Kidney epithelial cell (primary cell): ENCODE measurements around the gene BNC2. TPM values are rescaled to one million over a fixed set of nuclear protein-coding genes. Genes with fewer than 3 reads are reported as not detected.
A peak's percentile ranks its signal among the peaks of the same experiment; 100 is the strongest.

ENCODE experiments used
- DNase-seq: peaks from one replicate; pipeline ENCODE4 v3.0.0-alpha.2; 2010; ENCODE audit warnings: low read depth
- H3K27me3 ChIP-seq: 2 replicates; pipeline ENCODE4 v1.6.0; 2011; ENCODE audit warnings: low read length; ENCODE audit not compliant: control insufficient read depth, insufficient read depth
- H3K36me3 ChIP-seq: 2 replicates; pipeline ENCODE4 v1.5.1; 2011; ENCODE audit warnings: low read length; ENCODE audit not compliant: control insufficient read depth, insufficient read depth
- H3K4me3 ChIP-seq: 2 replicates; pipeline ENCODE4 v1.5.1; 2011; ENCODE audit warnings: low read depth, mild to moderate bottlenecking, control low read depth, low read length
- total RNA-seq: library from RNA; depleted of rRNA; stranded (reverse); fragments of >200 nt; gene quantifications from 2 replicates; pipeline ENCODE4 v1.2.3, GENCODE V29; 2015
- TF ChIP-seq, protein P1 (sequence below): IDR thresholded peaks from 2 replicates; pipeline ENCODE4 v1.5.1; 2011; ENCODE audit warnings: mild to moderate bottlenecking, moderate library complexity, low read length, control low read depth, inconsistent platforms; ENCODE audit not compliant: insufficient read depth, poor library complexity, severe bottlenecking

The BNC2 gene
- total RNA-seq, 1 donor from 2014 or later = 1.5 TPM

DNA sequence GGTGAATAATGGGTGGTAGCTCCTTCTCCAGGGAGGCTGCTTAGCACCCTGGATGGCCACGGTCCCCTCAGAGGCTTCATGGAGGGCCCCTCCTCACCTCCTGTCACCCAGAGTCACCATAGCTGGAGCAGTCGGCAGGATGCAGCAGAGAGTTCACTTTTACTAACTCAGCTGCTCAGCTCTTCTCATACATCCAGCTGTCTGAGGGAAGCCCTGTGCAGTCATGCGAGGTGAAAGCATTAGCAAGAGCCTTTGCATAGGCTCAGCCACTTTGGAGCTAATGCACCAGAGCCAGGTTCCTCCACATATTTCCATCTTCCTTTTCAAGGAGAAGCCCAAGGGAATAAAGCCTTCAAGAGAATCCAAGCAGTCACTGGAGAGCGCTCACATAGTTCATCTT, 499.2 kb downstream of the BNC2 start:
- TF ChIP-seq, protein P1, sequence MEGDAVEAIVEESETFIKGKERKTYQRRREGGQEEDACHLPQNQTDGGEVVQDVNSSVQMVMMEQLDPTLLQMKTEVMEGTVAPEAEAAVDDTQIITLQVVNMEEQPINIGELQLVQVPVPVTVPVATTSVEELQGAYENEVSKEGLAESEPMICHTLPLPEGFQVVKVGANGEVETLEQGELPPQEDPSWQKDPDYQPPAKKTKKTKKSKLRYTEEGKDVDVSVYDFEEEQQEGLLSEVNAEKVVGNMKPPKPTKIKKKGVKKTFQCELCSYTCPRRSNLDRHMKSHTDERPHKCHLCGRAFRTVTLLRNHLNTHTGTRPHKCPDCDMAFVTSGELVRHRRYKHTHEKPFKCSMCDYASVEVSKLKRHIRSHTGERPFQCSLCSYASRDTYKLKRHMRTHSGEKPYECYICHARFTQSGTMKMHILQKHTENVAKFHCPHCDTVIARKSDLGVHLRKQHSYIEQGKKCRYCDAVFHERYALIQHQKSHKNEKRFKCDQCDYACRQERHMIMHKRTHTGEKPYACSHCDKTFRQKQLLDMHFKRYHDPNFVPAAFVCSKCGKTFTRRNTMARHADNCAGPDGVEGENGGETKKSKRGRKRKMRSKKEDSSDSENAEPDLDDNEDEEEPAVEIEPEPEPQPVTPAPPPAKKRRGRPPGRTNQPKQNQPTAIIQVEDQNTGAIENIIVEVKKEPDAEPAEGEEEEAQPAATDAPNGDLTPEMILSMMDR = peak; percentile 31
- DNase-seq = peak; percentile 29
- no peak overlapping the region for H3K4me3 ChIP-seq

DNA sequence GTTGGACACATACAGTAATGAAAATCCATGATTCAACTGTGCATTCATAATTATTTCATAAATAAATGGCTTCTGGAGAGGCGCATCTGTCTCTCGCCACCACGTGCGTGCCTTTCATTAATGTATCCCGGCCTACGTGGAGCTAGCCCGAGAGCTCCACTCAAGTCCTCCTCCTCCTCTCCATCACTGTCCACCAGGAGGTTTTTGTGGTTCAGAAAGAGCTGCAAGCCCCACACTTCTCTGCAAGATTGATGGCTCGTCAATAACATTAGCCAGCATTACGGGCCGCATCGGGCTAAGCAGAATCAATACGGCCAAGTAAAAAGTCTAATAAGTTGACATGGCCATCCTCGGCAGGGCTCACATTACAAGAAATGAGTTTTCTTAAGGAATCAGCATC, 499.8 kb downstream of the BNC2 start:
- no peak overlapping the region for H3K4me3 ChIP-seq
- H3K27me3 ChIP-seq = no peaks in the 10 kb centered on the region
- no peaks in the 10 kb centered on the region for H3K36me3 ChIP-seq
- TF ChIP-seq, protein P1 = no peak
- no peak for DNase-seq

More for the DNA sequence above, 499.2 kb downstream of the BNC2 start:
- Histone ChIP-seq H3K27me3 (no peaks in the 10 kb centered on the region), H3K36me3 (no peaks in the 10 kb centered on the region)

DNA sequence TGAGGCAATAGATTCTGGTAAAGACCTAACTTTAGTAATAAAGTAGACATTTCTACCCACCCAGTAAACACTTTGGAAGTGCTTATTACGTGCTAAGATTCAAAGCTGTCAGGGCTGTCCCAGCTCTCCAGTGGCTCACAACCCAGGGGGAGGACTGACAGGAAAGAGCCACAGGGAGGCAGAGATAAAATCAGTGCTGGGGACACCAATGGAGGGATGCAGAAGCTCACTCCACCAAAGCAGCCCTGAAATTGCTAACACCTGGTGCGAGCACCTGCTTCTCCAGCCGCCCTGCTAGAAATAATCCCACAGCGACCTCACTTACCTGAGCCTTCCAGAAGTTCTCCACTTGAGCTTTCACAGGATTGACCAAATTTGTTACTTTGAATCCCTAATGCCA, 501.0 kb downstream of the BNC2 start:
- no peaks in the 10 kb centered on the region for H3K27me3 ChIP-seq
- no peaks in the 10 kb centered on the region for H3K36me3 ChIP-seq
- TF ChIP-seq, protein P1 = no peak
- no peak for DNase-seq
- H3K4me3 ChIP-seq = no peak overlapping the region

DNA sequence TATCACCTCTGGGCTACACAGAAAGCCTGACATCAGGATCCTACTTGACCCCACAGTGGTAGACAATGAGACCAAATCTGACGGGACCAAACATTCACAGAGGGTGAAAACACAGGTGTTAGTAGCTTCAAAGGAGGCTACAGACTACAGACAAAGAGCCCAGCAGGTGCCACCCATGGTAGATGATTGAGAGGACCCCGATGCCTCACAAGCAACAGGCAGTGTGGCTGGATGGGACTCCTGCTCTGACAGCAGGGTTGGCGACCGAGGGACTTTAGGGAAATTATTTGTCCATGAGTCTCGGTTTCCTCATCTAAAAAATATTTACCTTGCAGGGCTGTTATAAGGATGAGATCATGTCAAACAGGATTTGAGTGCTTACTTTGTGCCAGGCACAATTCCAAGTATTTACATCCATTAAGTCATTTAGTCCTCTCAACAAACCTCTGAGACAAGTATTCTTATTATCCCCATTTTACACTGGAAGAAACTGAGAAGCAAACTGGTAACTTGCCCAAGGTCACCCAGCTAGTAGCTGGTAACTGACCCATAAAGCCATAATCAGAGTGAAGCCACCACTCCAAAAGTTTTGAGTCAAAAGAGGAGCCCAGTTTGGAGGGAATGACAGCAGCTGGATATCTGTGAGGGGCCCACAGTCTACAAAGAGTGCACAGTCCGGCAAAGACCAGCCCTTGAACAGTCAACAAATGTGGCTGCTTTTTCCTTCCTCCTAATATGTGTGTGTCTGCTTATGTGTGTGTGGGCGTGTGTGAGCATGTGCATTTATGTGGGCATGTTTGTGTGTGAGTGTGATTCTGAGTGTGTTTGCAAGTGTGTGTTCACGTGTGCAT, 502.0 kb downstream of the BNC2 start:
- TF ChIP-seq, protein P1 = no peak
- DNase-seq = no peak
- Histone ChIP-seq H3K4me3 (no peak overlapping the region), H3K36me3 (no peaks in the 10 kb centered on the region), H3K27me3 (no peaks in the 10 kb centered on the region)

DNA sequence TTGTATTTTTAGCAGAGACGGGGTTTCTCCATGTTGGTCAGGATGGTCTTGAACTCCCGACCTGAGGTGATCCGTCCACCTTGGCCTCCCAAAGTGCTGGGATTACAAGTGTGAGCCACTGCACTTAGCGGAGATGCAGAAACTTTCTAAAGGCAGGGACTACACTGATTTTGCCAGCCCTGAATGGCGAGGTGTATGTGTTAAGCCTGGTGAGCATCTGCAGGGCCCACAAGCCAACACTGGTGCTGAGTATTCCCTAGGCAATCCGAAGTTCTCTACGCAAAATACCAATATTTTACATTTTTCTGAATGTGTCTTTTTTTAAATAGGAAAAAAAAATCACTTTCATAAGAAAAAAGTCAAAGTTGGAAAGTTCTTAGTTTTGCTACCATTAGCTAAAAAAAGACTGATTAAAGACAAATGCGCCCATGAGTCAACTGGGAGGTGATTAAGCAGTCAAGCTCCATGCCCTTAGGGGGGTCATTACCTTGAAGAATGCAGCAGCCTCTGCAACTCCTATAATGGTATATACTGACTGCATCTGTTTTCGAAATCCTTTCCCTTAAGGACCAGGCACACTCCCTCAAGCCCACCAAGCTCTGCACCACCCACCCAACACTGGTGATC, 502.8 kb downstream of the BNC2 start:
- Histone ChIP-seq H3K36me3 (no peaks in the 10 kb centered on the region), H3K27me3 (no peaks in the 10 kb centered on the region), H3K4me3 (no peak overlapping the region)
- DNase-seq = peak; percentile 37
- TF ChIP-seq, protein P1 = no peak

DNA sequence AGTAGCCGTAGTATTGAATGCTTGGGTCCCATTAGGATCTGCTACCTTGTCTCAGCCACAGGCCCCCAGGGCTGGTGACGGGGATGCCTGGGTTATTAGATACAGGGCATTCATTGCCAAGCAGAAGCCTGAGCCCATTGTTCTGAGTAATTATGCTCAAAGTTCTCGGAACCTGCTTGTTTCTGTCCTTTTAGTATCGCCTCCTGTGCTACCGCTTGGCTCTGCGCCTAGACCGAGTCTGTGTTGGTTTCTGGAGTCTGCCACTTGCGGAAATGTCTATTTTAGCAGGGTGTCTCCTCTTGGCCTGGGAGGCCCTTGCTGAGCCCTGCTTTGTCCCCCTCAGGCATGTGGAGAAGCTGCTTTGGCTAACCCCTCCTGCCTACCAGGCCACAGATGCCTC, 506.1 kb downstream of the BNC2 start:
- TF ChIP-seq, protein P1 = no peak
- no peaks in the 10 kb centered on the region for H3K27me3 ChIP-seq
- no peak for DNase-seq
- H3K36me3 ChIP-seq = no peaks in the 10 kb centered on the region
- H3K4me3 ChIP-seq = no peak overlapping the region
